C4-2B (cell line): ENCODE results near the gene LILRB4.
A peak's percentile ranks its signal among the peaks of the same experiment; 100 is the strongest.
"Not testable (repeated sequence)": the region's sequence is repeated elsewhere in the genome, so short reads cannot be mapped to it uniquely, and the experiment has no call there.

Experiments used
- H3K27ac ChIP-seq: fragments of 450-650 bp; 2 replicates; pipeline ENCODE4 v1.5.1; 2017
- CTCF ChIP-seq: fragments of 450-650 bp; conservative IDR thresholded peaks from 2 replicates; pipeline ENCODE4 v1.5.1; 2017; ENCODE audit warnings: mild to moderate bottlenecking
- ZFX ChIP-seq: fragments of 450-650 bp; IDR thresholded peaks from 2 replicates; pipeline ENCODE4 v1.6.1; 2017

Gene LILRB4

DNA sequence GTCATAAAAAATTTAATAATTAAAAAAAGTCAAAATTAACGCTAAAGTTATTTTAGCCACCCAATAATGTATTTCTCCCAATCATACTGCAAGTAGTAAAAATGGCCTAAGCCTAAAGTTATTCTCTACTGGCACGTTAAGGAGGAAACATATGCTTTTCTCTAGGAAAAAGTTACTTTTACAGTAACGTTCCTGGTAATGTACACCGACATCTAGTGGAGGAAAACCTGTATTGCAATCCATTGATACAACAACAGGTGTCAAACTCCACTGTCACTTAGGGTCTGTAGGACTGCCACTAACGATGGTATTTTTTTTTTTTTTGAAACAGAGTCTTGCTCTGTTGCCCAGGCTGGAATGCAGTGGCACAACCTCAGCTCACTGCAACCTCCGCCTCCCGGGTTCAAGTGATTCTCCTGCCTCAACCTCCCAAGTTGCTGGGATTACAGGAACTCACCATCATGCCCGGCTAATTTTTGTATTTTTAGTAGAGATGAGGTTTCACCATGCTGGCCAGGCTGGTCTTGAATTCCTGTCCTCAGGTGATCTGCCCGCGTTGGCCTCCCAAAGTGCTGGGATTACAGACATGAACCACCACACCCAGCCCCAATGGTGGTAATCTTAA is 13.5 kb downstream of the LILRB4 start:
- H3K27ac ChIP-seq, result not testable (repeated sequence)
- TF ChIP-seq CTCF, result peak; percentile 94

GRCh38 chr19:54677217-54677616 is 14.4 kb downstream of the LILRB4 start:
- no peak for TF ChIP-seq CTCF
- TF ChIP-seq ZFX, result no peak
- H3K27ac ChIP-seq, result no peak overlapping the region

DNA sequence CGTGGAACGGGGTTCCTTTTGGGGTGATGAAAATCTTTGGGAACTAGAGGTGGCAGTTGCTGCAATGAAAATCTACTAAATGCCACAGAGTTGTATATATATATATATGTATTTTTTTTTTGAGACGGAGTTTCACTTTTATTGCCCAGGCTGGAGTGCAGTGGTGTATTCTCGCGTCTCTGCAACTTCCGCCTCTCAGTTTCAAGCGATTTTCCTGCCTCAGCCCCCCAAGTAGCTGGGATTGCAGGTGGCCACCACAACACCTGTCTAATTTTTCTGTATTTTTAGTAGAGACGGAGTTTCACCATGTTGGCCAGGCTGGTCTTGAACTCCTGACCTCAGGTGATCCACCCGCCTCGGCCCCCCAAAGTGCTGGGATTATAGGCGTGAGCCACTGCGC is 18.8 kb downstream of the LILRB4 start:
- H3K27ac ChIP-seq, result not testable (repeated sequence)

- TF ChIP-seq ZFX (no peak), CTCF (no peak)
Observed at GRCh38 chr19:54682306-54682856, 19.6 kb downstream of the LILRB4 start.

GRCh38 chr19:54684527-54684926 is 21.7 kb downstream of the LILRB4 start:
- H3K27ac ChIP-seq, result no peak overlapping the region
- TF ChIP-seq ZFX (no peak), CTCF (no peak)

More at GRCh38 chr19:54682306-54682856, 19.6 kb downstream of the LILRB4 start:
- no peak overlapping the region for H3K27ac ChIP-seq

DNA sequence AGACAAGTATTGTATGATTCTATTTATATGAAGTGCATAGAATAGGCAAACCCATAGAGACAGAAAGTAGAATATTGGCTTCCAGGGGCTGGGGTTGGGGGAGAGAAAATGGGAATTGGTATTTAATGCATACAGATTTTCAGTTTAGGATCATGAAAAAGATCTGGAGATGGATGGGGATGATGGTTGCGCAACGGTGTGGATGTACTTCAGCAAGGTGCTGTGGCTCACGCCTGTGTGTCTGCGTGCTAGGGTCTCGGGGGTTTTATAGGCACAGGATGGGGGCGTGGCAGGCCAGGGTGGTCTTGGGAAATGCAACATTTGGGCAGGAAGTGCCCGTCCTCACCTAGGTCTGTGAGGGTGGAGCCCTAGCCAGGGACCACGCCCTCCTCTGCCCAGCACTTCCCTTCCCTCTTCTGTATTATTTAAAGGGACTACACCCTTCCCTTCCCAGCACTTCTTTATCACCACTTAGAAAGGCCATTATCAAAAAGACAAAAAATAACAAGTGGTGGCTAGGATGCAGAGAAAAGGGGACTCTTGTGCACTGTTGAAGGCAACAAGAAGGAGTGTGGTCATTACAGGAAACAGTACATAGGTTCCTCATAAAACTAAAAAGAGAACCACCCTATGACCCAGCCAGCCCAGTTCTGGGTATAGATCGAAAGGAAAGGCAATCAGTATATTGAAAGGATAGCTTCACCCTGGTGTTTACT is 29.0 kb downstream of the LILRB4 start:
- TF ChIP-seq ZFX, result no peak
- no peak for TF ChIP-seq CTCF

DNA sequence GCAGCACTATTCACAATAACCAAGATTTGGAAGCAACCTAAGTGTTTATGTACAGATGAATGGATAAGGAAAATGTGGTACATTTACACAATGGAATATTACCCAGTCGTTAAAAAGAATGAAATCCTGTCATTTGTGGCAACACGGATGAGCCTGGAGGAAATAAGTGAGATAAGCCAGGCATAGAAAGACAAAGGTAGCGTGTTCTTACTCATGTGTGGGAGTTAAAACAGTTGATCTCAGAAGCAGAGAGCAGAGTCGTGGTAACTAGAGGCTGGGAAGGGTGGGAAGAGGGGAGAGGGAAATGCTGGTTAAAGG is 29.5 kb downstream of the LILRB4 start:
- no peak overlapping the region for H3K27ac ChIP-seq
- TF ChIP-seq CTCF, result no peak
- TF ChIP-seq ZFX, result no peak

More for the DNA sequence above, 29.0 kb downstream of the LILRB4 start:
- no peak overlapping the region for H3K27ac ChIP-seq

DNA sequence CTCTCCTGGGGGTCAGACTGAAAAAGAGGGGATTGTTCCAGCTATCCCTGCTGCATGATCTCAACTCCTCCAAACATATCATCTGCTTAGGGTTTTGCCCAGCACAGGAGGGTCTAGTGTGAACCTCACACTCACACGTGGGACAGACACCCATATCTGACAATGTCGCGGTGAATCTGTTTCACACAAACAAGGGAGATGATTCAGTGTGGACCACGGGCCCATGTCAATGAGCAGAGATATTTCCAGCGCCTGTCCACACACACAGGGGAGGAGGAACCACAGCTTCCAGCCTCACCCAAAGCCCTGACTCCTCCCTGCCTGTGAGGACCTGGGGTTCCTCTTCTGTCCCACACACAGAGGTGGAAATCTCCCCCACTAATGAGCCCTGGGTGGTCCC is 31.9 kb downstream of the LILRB4 start:
- no peak for TF ChIP-seq CTCF
- TF ChIP-seq ZFX, result no peak
- H3K27ac ChIP-seq, result no peak overlapping the region
